Endothelial cell (in vitro differentiated cells): ENCODE data around the gene MRRF. TPM values are rescaled to one million over a fixed set of nuclear protein-coding genes. Genes with fewer than 3 reads are reported as not detected.

Experiments
- DNase-seq: peaks from one replicate; pipeline ENCODE4 v3.0.0; 2021; ENCODE audit warnings: low spot score
- H3K27ac Mint-ChIP-seq: one replicate; pipeline ENCODE4 v1.8.0; 2021; ENCODE audit warnings: mixed read lengths, inconsistent platforms; ENCODE audit not compliant: unreplicated experiment
- H3K27me3 Mint-ChIP-seq: one replicate; pipeline ENCODE4 v1.8.0; 2021; ENCODE audit warnings: mild to moderate bottlenecking, moderate library complexity, mixed read lengths, inconsistent platforms; ENCODE audit not compliant: unreplicated experiment
- H3K36me3 Mint-ChIP-seq: one replicate; pipeline ENCODE4 v1.8.0; 2021; ENCODE audit warnings: mild to moderate bottlenecking, low read depth, mixed read lengths, inconsistent platforms; ENCODE audit not compliant: unreplicated experiment
- H3K4me1 Mint-ChIP-seq: one replicate; pipeline ENCODE4 v1.8.0; 2021; ENCODE audit warnings: mild to moderate bottlenecking, mixed read lengths, inconsistent platforms; ENCODE audit not compliant: unreplicated experiment
- H3K4me3 Mint-ChIP-seq: one replicate; pipeline ENCODE4 v1.8.0; 2021; ENCODE audit warnings: mild to moderate bottlenecking, mixed read lengths, inconsistent platforms; ENCODE audit not compliant: unreplicated experiment
- H3K9me3 Mint-ChIP-seq: one replicate; pipeline ENCODE4 v1.8.0; 2021; ENCODE audit warnings: mixed read lengths, inconsistent platforms; ENCODE audit not compliant: unreplicated experiment
- total RNA-seq: library from RNA; stranded (reverse); fragmentation: NEBNext Ultra II Directional; extraction: Animal tissue kit (Norgen Biotek cat#: 25700); gene quantifications from one replicate; pipeline ENCODE4 v1.2.1, GENCODE V29; 2021; ENCODE audit not compliant: unreplicated experiment
- TF ChIP-seq, protein P1 (sequence below): fragments of 200-600 bp; sonication (generic); IDR thresholded peaks from one replicate; pipeline ENCODE4 v1.5.0; 2021; ENCODE audit warnings: antibody characterized with exemption; ENCODE audit not compliant: unreplicated experiment

Gene MRRF
- total RNA-seq, 1 donor from 2014 or later, result 40.3 TPM

DNA sequence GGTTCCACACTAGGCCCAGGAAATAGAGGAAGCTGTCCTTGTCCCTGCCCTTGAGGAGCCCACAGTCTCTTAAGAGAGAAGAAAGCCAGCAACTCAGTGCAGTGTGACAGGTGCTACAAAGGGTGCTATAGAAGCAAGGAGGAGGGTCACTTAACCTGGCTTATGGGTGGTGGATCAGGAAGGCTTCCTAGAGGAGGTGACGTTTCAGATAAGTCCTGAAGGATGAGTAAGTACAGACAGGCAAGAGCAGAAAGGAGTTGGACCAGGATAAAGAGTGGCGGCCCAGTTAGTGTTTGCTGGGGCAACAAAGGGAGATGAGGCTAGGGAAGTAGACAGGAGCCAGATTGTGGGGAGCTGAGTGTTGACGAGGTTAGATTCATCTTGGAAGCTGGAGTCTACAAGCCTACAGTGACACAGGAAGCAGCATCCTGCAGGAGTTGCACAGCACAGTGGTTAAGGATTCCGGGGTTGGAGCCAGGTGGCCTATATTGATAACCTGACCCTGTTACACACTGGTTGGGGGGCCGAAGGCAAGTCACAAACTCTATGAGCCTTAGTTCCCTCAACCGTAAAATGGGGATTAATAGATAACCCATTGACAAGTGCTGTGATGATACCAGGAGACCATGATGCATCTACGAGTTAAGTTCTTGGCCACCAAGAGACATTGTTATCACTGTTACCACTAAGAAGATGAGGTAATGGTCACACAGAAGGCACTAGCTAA is 30.5 kb upstream of the MRRF start:
- Mint-ChIP-seq H3K9me3 (no peaks in the 10 kb centered on the region), H3K36me3 (no peaks in the 10 kb centered on the region), H3K4me1 (peaks cover 9% of the 10 kb centered on the region), H3K27me3 (peaks cover 5% of the 10 kb centered on the region), H3K27ac (no peak overlapping the region), H3K4me3 (no peak overlapping the region)
- TF ChIP-seq, protein P1, sequence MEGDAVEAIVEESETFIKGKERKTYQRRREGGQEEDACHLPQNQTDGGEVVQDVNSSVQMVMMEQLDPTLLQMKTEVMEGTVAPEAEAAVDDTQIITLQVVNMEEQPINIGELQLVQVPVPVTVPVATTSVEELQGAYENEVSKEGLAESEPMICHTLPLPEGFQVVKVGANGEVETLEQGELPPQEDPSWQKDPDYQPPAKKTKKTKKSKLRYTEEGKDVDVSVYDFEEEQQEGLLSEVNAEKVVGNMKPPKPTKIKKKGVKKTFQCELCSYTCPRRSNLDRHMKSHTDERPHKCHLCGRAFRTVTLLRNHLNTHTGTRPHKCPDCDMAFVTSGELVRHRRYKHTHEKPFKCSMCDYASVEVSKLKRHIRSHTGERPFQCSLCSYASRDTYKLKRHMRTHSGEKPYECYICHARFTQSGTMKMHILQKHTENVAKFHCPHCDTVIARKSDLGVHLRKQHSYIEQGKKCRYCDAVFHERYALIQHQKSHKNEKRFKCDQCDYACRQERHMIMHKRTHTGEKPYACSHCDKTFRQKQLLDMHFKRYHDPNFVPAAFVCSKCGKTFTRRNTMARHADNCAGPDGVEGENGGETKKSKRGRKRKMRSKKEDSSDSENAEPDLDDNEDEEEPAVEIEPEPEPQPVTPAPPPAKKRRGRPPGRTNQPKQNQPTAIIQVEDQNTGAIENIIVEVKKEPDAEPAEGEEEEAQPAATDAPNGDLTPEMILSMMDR, result no peak
- no peak for DNase-seq

GRCh38 chr9:122236681-122237080 is 28.0 kb upstream of the MRRF start:
- no peak overlapping the region for H3K27ac Mint-ChIP-seq

DNA sequence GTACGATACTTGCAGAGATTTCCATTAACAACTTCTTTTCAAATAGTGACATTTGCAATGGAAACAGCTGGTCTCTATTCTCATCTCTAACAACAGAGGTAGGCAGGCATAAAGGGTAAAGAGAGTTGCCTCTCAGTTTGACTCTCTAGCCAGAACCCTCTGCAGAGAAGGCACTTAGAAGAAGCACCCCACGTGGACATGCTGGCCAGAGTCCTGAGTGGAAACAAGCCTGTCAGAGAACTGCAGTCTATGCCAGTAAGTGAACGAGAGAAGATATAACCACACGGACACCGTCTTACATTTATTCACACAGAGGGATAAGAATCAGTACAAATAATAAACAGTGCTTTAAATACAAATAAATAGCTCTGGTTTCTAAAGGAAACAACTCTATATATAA is 25.0 kb upstream of the MRRF start:
- no peak overlapping the region for H3K27ac Mint-ChIP-seq
- no peaks in the 10 kb centered on the region for H3K9me3 Mint-ChIP-seq
- H3K27me3 Mint-ChIP-seq, result peaks cover 2% of the 10 kb centered on the region
- no peak overlapping the region for H3K4me3 Mint-ChIP-seq
- H3K4me1 Mint-ChIP-seq, result no peaks in the 10 kb centered on the region
- H3K36me3 Mint-ChIP-seq, result peaks cover 27% of the 10 kb centered on the region
- DNase-seq, result no peak
- TF ChIP-seq, protein P1, result no peak

More at GRCh38 chr9:122236681-122237080, 28.0 kb upstream of the MRRF start:
- peaks cover 5% of the 10 kb centered on the region for H3K27me3 Mint-ChIP-seq
- no peak overlapping the region for H3K4me3 Mint-ChIP-seq
- TF ChIP-seq, protein P1, result no peak
- no peaks in the 10 kb centered on the region for H3K9me3 Mint-ChIP-seq
- DNase-seq, result no peak
- H3K36me3 Mint-ChIP-seq, result peaks cover 8% of the 10 kb centered on the region
- H3K4me1 Mint-ChIP-seq, result peaks cover 9% of the 10 kb centered on the region

- H3K27ac Mint-ChIP-seq, result no peak overlapping the region
- TF ChIP-seq, protein P1, result no peak
- no peak for DNase-seq
- peaks cover 8% of the 10 kb centered on the region for H3K4me1 Mint-ChIP-seq
- no peak overlapping the region for H3K4me3 Mint-ChIP-seq
- H3K27me3 Mint-ChIP-seq, result no peaks in the 10 kb centered on the region
- H3K9me3 Mint-ChIP-seq, result no peaks in the 10 kb centered on the region
- peaks cover 45% of the 10 kb centered on the region for H3K36me3 Mint-ChIP-seq
These were observed 20.3 kb upstream of the MRRF start for GRCh38 chr9:122244349-122244748.

- Mint-ChIP-seq H3K36me3 (peaks cover 50% of the 10 kb centered on the region), H3K27ac (no peak overlapping the region), H3K4me1 (peaks cover 19% of the 10 kb centered on the region), H3K4me3 (no peak overlapping the region), H3K9me3 (no peaks in the 10 kb centered on the region), H3K27me3 (no peaks in the 10 kb centered on the region)
- TF ChIP-seq, protein P1, result no peak
- DNase-seq, result no peak
These were observed 18.0 kb upstream of the MRRF start for GRCh38 chr9:122246666-122247065.
